ENCODE measurements around the gene YARS1. TPM values are rescaled to one million over a fixed set of nuclear protein-coding genes. Genes with fewer than 3 reads are reported as not detected.
A peak's percentile ranks its signal among the peaks of the same experiment; 100 is the strongest.
"Not testable (repeated sequence)": the region's sequence is repeated elsewhere in the genome, so short reads cannot be mapped to it uniquely, and the experiment has no call there.

Gene YARS1
- total and polyA plus RNA-seq, 7 experiments from 2014 or later, result 48.6 to 175 (median 85.4) TPM

DNA sequence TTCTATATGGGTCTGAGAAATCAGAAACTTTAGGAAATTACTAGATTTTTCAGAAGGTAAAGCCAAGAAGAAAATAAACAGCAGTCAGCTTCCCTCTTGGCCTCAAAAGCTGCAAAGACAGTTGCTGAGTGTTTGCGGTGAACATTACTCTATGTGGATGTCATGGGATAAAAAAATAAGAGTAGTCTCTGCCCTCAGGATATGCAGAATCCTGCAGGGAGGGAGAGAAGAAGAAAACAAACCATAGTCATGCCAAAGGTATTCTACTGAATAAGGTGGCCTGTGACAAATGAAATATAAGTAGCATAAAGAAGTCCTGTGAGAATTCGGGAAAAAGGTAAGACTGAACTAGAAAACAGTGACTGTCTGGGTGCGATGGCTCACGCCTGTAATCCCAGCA is 19.0 kb downstream of the YARS1 start:
- Mint-ChIP-seq H3K36me3 (peaks cover 4 to 49% (median 28%) of the 10 kb centered on the region in 5 donors), H3K27ac (peak overlapping the region; percentile 14 to 89 (median 76)), H3K4me3 (peak overlapping the region in 7 of 10 donors; percentile 2 to 73 (median 33)), H3K4me1 (peaks cover 26 to 57% (median 45%) of the 10 kb centered on the region in 7 donors), H3K9me3 (no peaks in the 10 kb centered on the region), H3K27me3 (no peaks in the 10 kb centered on the region)
- Histone ChIP-seq H3K4me3 (ENCODE audit: low read length) (no peak overlapping the region), H3K27ac (ENCODE audit: low read depth, low read length) (no peak overlapping the region), H3K36me3 (ENCODE audit: control insufficient read depth in 2 of 3, insufficient read depth in 3 of 3, low read length in 3 of 3) (peaks cover 0 to 14% (median 4%) of the 10 kb centered on the region in 3 experiments), H3K27me3 (ENCODE audit: control insufficient read depth in 2 of 2, insufficient read depth in 2 of 2, low read length in 2 of 2) (no peaks in the 10 kb centered on the region), H3K9me3 (ENCODE audit: control insufficient read depth in 2 of 3, low read length in 3 of 3) (no peaks in the 10 kb centered on the region), H3K4me1 (ENCODE audit: control insufficient read depth in 2 of 2, insufficient read depth in 2 of 2, low read length in 2 of 2) (peaks cover 32 to 49% of the 10 kb centered on the region in 2 donors)
- POLR2A ChIA-PET, result no interaction called here
- ATAC-seq (no peak), DNase-seq (no peak)
- CTCF ChIA-PET, result no interaction called here
- intact Hi-C loops (cut with micrococcal nuclease), result no loop called here

DNA sequence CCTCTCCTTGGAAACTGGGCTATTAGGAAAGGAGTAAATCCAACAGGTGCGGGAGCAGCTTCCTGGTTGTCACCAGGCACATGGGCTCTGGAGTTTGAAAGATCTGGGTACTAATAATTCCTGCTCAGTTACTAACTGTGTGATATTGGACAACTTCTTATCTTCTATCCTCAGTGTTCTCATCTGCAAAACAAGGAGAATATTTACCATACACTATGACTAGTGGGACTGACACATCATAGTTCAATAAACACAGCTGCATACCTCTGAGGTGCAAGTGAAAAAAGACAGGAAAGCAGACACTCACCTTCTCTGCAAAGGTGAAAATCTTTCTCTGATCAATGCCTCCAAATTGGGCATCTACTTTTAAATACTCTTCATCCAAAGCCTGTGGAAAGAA is 19.7 kb downstream of the YARS1 start:
- Mint-ChIP-seq H3K36me3 (peaks cover 4 to 51% (median 29%) of the 10 kb centered on the region in 5 donors), H3K27me3 (no peaks in the 10 kb centered on the region), H3K4me1 (peaks cover 26 to 59% (median 45%) of the 10 kb centered on the region in 7 donors), H3K27ac (peak overlapping the region in 7 of 9 donors; percentile 14 to 89 (median 84)), H3K9me3 (no peaks in the 10 kb centered on the region), H3K4me3 (peak overlapping the region in 4 of 10 donors; percentile 1 to 19 (median 13))
- no peak for ATAC-seq
- CTCF ChIA-PET, result no interaction called here
- H3K4me1 ChIP-seq (ENCODE audit: control insufficient read depth in 2 of 2, insufficient read depth in 2 of 2, low read length in 2 of 2), result peaks cover 32 to 46% of the 10 kb centered on the region in 2 donors
- POLR2A ChIA-PET, result no interaction called here
- H3K4me3 ChIP-seq (ENCODE audit: low read length), result no peak overlapping the region
- H3K27me3 ChIP-seq (ENCODE audit: control insufficient read depth in 2 of 2, insufficient read depth in 2 of 2, low read length in 2 of 2), result no peaks in the 10 kb centered on the region
- no peak overlapping the region for H3K27ac ChIP-seq (ENCODE audit: low read depth, low read length)
- H3K36me3 ChIP-seq (ENCODE audit: control insufficient read depth in 2 of 3, insufficient read depth in 3 of 3, low read length in 3 of 3), result peaks cover 0 to 17% (median 4%) of the 10 kb centered on the region in 3 experiments
- no peaks in the 10 kb centered on the region for H3K9me3 ChIP-seq (ENCODE audit: control insufficient read depth in 2 of 3, low read length in 3 of 3)
- DNase-seq, result no peak
- intact Hi-C loops (cut with micrococcal nuclease), result no loop called here

DNA sequence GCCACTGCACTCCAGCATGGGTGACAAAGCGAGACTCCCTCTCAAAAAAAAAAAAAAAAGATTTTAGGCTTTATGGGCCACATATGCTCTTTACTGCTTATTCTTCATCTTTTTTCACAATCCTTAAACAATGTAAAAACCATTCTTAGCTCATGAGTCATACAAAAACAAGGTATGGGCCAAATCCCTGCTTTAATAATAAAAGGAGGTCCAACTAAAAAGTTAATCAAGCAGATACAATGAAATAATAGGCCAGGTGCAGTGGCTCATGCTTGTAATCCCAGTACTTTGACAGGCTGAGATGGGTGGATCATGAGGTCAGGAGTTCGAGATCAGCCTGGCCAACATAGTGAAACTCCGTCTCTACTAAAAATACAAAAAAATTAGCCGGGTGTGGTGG is 21.4 kb downstream of the YARS1 start:
- H3K9me3 Mint-ChIP-seq; POLR2A ChIA-PET; H3K9me3 ChIP-seq (ENCODE audit: control insufficient read depth in 2 of 3, low read length in 3 of 3); H3K27me3 ChIP-seq (ENCODE audit: control insufficient read depth in 2 of 2, insufficient read depth in 2 of 2, low read length in 2 of 2); H3K27ac Mint-ChIP-seq; H3K4me3 Mint-ChIP-seq; ATAC-seq; intact Hi-C loops (cut with micrococcal nuclease); CTCF ChIA-PET; DNase-seq; H3K27me3 Mint-ChIP-seq; H3K27ac ChIP-seq (ENCODE audit: low read depth, low read length); H3K4me3 ChIP-seq (ENCODE audit: low read length): not testable (repeated sequence)
- Histone ChIP-seq H3K36me3 (ENCODE audit: control insufficient read depth in 2 of 3, insufficient read depth in 3 of 3, low read length in 3 of 3) (peaks cover 4 to 32% (median 9%) of the 10 kb centered on the region in 3 experiments), H3K4me1 (ENCODE audit: control insufficient read depth in 2 of 2, insufficient read depth in 2 of 2, low read length in 2 of 2) (peaks cover 24 to 35% of the 10 kb centered on the region in 2 donors)
- H3K36me3 Mint-ChIP-seq, result peaks cover 4 to 50% (median 28%) of the 10 kb centered on the region in 5 donors
- peaks cover 20 to 55% (median 31%) of the 10 kb centered on the region in 7 donors for H3K4me1 Mint-ChIP-seq

DNA sequence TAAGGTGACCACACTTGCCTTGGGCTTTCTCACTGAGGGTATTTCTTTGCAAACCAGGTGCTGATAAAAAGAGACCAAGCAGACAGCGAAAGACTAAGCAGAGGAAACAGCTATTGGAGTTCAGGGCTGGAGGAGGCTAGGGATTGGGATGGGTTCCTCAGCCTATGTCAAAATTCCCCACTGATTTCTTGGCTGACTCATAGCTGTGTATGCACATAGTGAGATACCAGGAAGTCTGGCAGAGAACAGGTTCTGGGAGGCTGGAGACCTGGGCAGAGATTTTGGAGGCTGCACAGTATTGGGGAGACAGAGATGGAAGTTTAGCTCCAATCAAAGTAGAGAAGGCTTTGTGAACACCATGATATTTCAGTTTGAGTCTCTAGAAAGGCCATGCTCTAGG is 25.3 kb downstream of the YARS1 start:
- H3K4me1 ChIP-seq (ENCODE audit: control insufficient read depth in 2 of 2, insufficient read depth in 2 of 2, low read length in 2 of 2), result no peaks in the 10 kb centered on the region
- Mint-ChIP-seq H3K4me1 (peaks cover 0 to 25% (median 10%) of the 10 kb centered on the region in 7 donors), H3K27me3 (no peaks in the 10 kb centered on the region), H3K4me3 (peak overlapping the region in 1 of 10 donors; percentile 49), H3K36me3 (peaks cover 4 to 35% (median 19%) of the 10 kb centered on the region in 5 donors), H3K9me3 (no peaks in the 10 kb centered on the region), H3K27ac (peak overlapping the region in 3 of 9 donors; percentile 4 to 68 (median 55))
- no peak for DNase-seq
- no peak overlapping the region for H3K27ac ChIP-seq (ENCODE audit: low read depth, low read length)
- intact Hi-C loops (cut with micrococcal nuclease), result no loop called here
- ATAC-seq, result no peak
- H3K4me3 ChIP-seq (ENCODE audit: low read length), result no peak overlapping the region
- POLR2A ChIA-PET, result no interaction called here
- peaks cover 8 to 50% (median 16%) of the 10 kb centered on the region in 3 experiments for H3K36me3 ChIP-seq (ENCODE audit: control insufficient read depth in 2 of 3, insufficient read depth in 3 of 3, low read length in 3 of 3)
- H3K27me3 ChIP-seq (ENCODE audit: control insufficient read depth in 2 of 2, insufficient read depth in 2 of 2, low read length in 2 of 2), result no peaks in the 10 kb centered on the region
- CTCF ChIA-PET, result no interaction called here
- H3K9me3 ChIP-seq (ENCODE audit: control insufficient read depth in 2 of 3, low read length in 3 of 3), result no peaks in the 10 kb centered on the region

DNA sequence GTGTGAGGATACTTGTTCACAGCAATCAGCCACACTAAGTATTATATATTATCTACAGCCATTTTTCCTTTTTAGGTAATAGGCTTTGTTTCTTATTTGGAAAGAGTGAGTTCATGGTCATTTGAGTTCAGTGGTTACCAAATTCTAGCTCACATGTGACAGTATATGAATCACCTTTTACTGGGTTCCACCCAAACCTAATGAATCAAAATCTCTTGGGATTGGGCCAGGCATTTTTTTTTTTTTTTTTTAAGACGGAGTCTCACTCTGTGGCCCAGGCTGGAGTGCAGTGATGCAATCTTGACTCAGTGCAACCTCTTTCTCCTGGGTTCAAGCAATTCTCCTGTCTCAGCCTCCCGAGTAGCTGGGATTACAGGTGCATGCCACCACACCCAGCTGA is 27.8 kb downstream of the YARS1 start:
- H3K9me3 ChIP-seq (ENCODE audit: control insufficient read depth in 2 of 3, low read length in 3 of 3); H3K27ac Mint-ChIP-seq; H3K9me3 Mint-ChIP-seq; DNase-seq; H3K4me3 ChIP-seq (ENCODE audit: low read length); intact Hi-C loops (cut with micrococcal nuclease); H3K27ac ChIP-seq (ENCODE audit: low read depth, low read length); H3K27me3 ChIP-seq (ENCODE audit: control insufficient read depth in 2 of 2, insufficient read depth in 2 of 2, low read length in 2 of 2); H3K27me3 Mint-ChIP-seq; H3K4me3 Mint-ChIP-seq; H3K4me1 ChIP-seq (ENCODE audit: control insufficient read depth in 2 of 2, insufficient read depth in 2 of 2, low read length in 2 of 2); ATAC-seq: not testable (repeated sequence)
- Mint-ChIP-seq H3K36me3 (peaks cover 8 to 42% (median 19%) of the 10 kb centered on the region in 5 donors), H3K4me1 (peaks cover 0 to 22% (median 10%) of the 10 kb centered on the region in 7 donors)
- H3K36me3 ChIP-seq (ENCODE audit: control insufficient read depth in 2 of 3, insufficient read depth in 3 of 3, low read length in 3 of 3), result peaks cover 16 to 70% (median 19%) of the 10 kb centered on the region in 3 experiments
- POLR2A ChIA-PET, result interaction anchor here (0.7 kb wide), 1 partner anchor 134 kb away, joined by 5 read pairs; no protein-coding TSS in a partner anchor
- CTCF ChIA-PET, result interaction anchor here (0.7 kb wide), 2 partner anchors 12 to 79 kb away, joined by 3 to 5 read pairs; no protein-coding TSS in a partner anchor

DNA sequence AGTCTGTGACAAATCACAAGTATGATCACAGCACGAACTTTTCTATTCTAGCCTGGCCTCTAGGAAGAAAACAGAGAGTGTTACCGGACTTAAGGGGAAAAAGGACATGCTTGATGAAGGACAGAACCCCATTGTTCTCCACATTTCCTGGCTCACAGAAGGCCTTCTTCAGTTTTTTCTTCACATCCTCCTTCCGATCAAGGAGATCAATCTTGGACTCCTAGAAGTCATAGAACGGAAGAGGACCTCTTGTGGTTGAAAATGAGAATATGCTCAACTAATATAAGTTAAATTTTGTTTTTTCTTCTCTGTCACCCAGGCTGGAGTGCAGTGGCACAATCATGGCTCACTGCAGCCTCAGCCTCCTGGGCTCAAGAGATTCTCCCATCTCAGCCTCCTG is 30.3 kb downstream of the YARS1 start:
- ATAC-seq, result no peak
- H3K4me3 ChIP-seq (ENCODE audit: low read length), result no peak overlapping the region
- no peak overlapping the region for H3K4me3 Mint-ChIP-seq
- H3K36me3 Mint-ChIP-seq, result peaks cover 4 to 37% (median 7%) of the 10 kb centered on the region in 5 donors
- no peaks in the 10 kb centered on the region for H3K9me3 Mint-ChIP-seq
- intact Hi-C loops (cut with micrococcal nuclease), result no loop called here
- H3K27me3 ChIP-seq (ENCODE audit: control insufficient read depth in 2 of 2, insufficient read depth in 2 of 2, low read length in 2 of 2), result no peaks in the 10 kb centered on the region
- no peaks in the 10 kb centered on the region for H3K4me1 ChIP-seq (ENCODE audit: control insufficient read depth in 2 of 2, insufficient read depth in 2 of 2, low read length in 2 of 2)
- no peaks in the 10 kb centered on the region for H3K27me3 Mint-ChIP-seq
- peak overlapping the region in 1 of 9 donors; percentile 70 for H3K27ac Mint-ChIP-seq
- ChIA-PET CTCF (interaction anchor here (0.6 kb wide), 1 partner anchor 15 kb away, joined by 3 read pairs; no protein-coding TSS in a partner anchor), POLR2A (no interaction called here)
- H3K9me3 ChIP-seq (ENCODE audit: control insufficient read depth in 2 of 3, low read length in 3 of 3), result no peaks in the 10 kb centered on the region
- H3K4me1 Mint-ChIP-seq, result peaks cover 0 to 8% (median 0%) of the 10 kb centered on the region in 7 donors
- no peak overlapping the region for H3K27ac ChIP-seq (ENCODE audit: low read depth, low read length)
- no peak for DNase-seq
- peaks cover 17 to 82% (median 29%) of the 10 kb centered on the region in 3 experiments for H3K36me3 ChIP-seq (ENCODE audit: control insufficient read depth in 2 of 3, insufficient read depth in 3 of 3, low read length in 3 of 3)

DNA sequence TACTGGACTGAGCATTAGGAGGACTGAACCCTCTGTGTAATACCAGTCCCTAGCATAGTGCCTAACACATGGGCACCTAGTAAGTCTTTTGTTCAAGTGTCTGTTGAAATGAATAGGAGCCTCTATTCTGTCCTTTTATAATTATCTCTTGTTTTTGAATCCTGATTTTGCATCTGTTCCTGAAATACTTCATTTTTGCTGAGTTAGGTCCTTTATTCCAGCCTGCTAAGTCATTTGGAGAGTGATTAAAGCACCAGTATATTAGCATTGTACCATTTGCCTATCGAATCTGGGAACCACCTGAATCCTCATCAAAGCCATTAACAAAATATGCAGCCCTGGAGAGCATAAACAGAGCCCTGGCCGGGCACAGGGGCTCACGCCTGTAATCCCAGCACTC is 32.3 kb downstream of the YARS1 start:
- Mint-ChIP-seq H3K9me3 (no peaks in the 10 kb centered on the region), H3K4me1 (peaks cover 0 to 3% (median 0%) of the 10 kb centered on the region in 7 donors), H3K4me3 (no peak overlapping the region), H3K36me3 (peaks cover 7 to 40% (median 12%) of the 10 kb centered on the region in 5 donors), H3K27ac (peak overlapping the region in 2 of 9 donors; percentile 25 to 47), H3K27me3 (no peaks in the 10 kb centered on the region)
- DNase-seq (no peak), ATAC-seq (no peak)
- CTCF ChIA-PET, result no interaction called here
- Histone ChIP-seq H3K4me1 (ENCODE audit: control insufficient read depth in 2 of 2, insufficient read depth in 2 of 2, low read length in 2 of 2) (no peaks in the 10 kb centered on the region), H3K36me3 (ENCODE audit: control insufficient read depth in 2 of 3, insufficient read depth in 3 of 3, low read length in 3 of 3) (peaks cover 25 to 87% (median 28%) of the 10 kb centered on the region in 3 experiments), H3K27ac (ENCODE audit: low read depth, low read length) (no peak overlapping the region), H3K9me3 (ENCODE audit: control insufficient read depth in 2 of 3, low read length in 3 of 3) (no peaks in the 10 kb centered on the region), H3K27me3 (ENCODE audit: control insufficient read depth in 2 of 2, insufficient read depth in 2 of 2, low read length in 2 of 2) (no peaks in the 10 kb centered on the region), H3K4me3 (ENCODE audit: low read length) (no peak overlapping the region)
- POLR2A ChIA-PET, result no interaction called here
- intact Hi-C loops (cut with micrococcal nuclease), result no loop called here

Data from naive thymus-derived CD4-positive, alpha-beta T cell (primary cell).